GM23248 (cell line): ENCODE data around the gene ADPRH.

Experiments
- EZH2 ChIP-seq: fragments of 200-600 bp; sonication (generic); IDR thresholded peaks from 2 replicates; pipeline ENCODE4 v1.6.1; 2018; ENCODE audit warnings: antibody characterized with exemption, mild to moderate bottlenecking; ENCODE audit not compliant: insufficient read depth, poor library complexity, severe bottlenecking
- EZH2phosphoT487 ChIP-seq: fragments of 200-600 bp; sonication (generic); IDR thresholded peaks from 2 replicates; pipeline ENCODE4 v1.6.1; 2018; ENCODE audit warnings: antibody characterized with exemption, moderate library complexity, mild to moderate bottlenecking, low read depth; ENCODE audit not compliant: insufficient read depth

GRCh38 chr3:119602676-119603075 lies 23.4 kb downstream of the ADPRH start:
- TF ChIP-seq EZH2 (no peak), EZH2phosphoT487 (no peak)
